GM18951 (cell line): Measurements from ENCODE around the gene GZMB.

Experiments
- POLR2A ChIP-seq: IDR thresholded peaks from 4 replicates; pipeline ENCODE4 v1.6.1; 2011; ENCODE audit warnings: mild to moderate bottlenecking; ENCODE audit not compliant: insufficient read length, insufficient read depth; ENCODE audit errors: extremely low read depth
- in situ Hi-C: fragments of 300-500 bp; cut with MboI; formaldehyde crosslinking; loops from one replicate; pipeline ENCODE4 v1.12.0; 2022; ENCODE audit warnings: low sequenced_read_pairs, mixed read lengths, inconsistent platforms; ENCODE audit not compliant: unreplicated experiment

GZMB gene

GRCh38 chr14:24634158-24634557, at the start of gene GZMB:
TSS of gene GZMB (minus strand) at chr14:24634190. CDS start at chr14:24634160, 30 bp downstream.
- TF ChIP-seq POLR2A: no peak
- in situ Hi-C loops: no loop called here

- TF ChIP-seq POLR2A: no peak
- in situ Hi-C loops: no loop called here
Observed at GRCh38 chr14:24681056-24681455, 47.1 kb upstream of the GZMB start.

- no peak for TF ChIP-seq POLR2A
- in situ Hi-C loops: no loop called here
Observed at GRCh38 chr14:24680516-24680915, 46.5 kb upstream of the GZMB start.

- in situ Hi-C loops: no loop called here
- TF ChIP-seq POLR2A: no peak
Observed at GRCh38 chr14:24679248-24679961, 45.4 kb upstream of the GZMB start.

- no peak for TF ChIP-seq POLR2A
- in situ Hi-C loops: no loop called here
Observed at GRCh38 chr14:24678801-24679247, 44.8 kb upstream of the GZMB start.

- in situ Hi-C loops: no loop called here
- TF ChIP-seq POLR2A: no peak
Observed at GRCh38 chr14:24677956-24678355, 44.0 kb upstream of the GZMB start.

GRCh38 chr14:24674204-24674970, 40.4 kb upstream of the GZMB start:
- TF ChIP-seq POLR2A: peak; percentile 48
- in situ Hi-C loops: no loop called here

GRCh38 chr14:24673534-24674203, 39.7 kb upstream of the GZMB start:
- in situ Hi-C loops: no loop called here
- TF ChIP-seq POLR2A: peak; percentile 35

GRCh38 chr14:24673059-24673458, 39.1 kb upstream of the GZMB start:
- no peak for TF ChIP-seq POLR2A
- in situ Hi-C loops: no loop called here

- in situ Hi-C loops: no loop called here
- no peak for TF ChIP-seq POLR2A
Observed at GRCh38 chr14:24670594-24670993, 36.6 kb upstream of the GZMB start.

GRCh38 chr14:24669651-24670050, 35.7 kb upstream of the GZMB start:
- TF ChIP-seq POLR2A: no peak
- in situ Hi-C loops: no loop called here

- TF ChIP-seq POLR2A: no peak
- in situ Hi-C loops: no loop called here
Observed at GRCh38 chr14:24665440-24665991, 31.5 kb upstream of the GZMB start.

GRCh38 chr14:24664366-24664765, 30.4 kb upstream of the GZMB start:
- TF ChIP-seq POLR2A: no peak
- in situ Hi-C loops: no loop called here
